PC-3 (cell line): ENCODE data around the gene DVL1. TPM values are rescaled to one million over a fixed set of nuclear protein-coding genes. Genes with fewer than 3 reads are reported as not detected.

Source experiments
- ATAC-seq: fragments of 200-7000 bp; cut with Tn5 transposase; 2 replicates; pipeline ENCODE4 v1.9.1; 2020; ENCODE audit warnings: mild to moderate bottlenecking, moderate library complexity
- BruUV-seq: library from RNA; stranded (reverse); fragments of 400-500 nt; replicated peaks from 2 replicates; lab custom pipeline; 2021; lab: Mats Ljungman, UMichigan
- CTCF ChIA-PET: fragments of 300-600 bp; sonication (Branson Sonifier 250); formaldehyde crosslinking; loops from one replicate; lab custom pipeline; 2022; ENCODE audit warnings: antibody characterized with exemption; lab: Charles Lee
- POLR2A ChIA-PET: fragments of 300-600 bp; sonication (Branson Sonifier 250); formaldehyde crosslinking; loops from one replicate; lab custom pipeline; 2022; ENCODE audit warnings: antibody characterized with exemption; ENCODE audit not compliant: unreplicated experiment; lab: Charles Lee
- DNase-seq: peaks from one replicate; pipeline ENCODE4 v3.0.0-alpha.2; 2015
- H2AFZ ChIP-seq: fragments of 300-600 bp; sonication (generic); 2 replicates; pipeline ENCODE4 v1.6.0; 2016; ENCODE audit warnings: antibody characterized with exemption, low read length
- H3F3A ChIP-seq: fragments of 300-600 bp; sonication (generic); one replicate; pipeline ENCODE4 v1.6.0; 2017; ENCODE audit warnings: antibody characterized with exemption, low read length, control low read depth, mild to moderate bottlenecking; ENCODE audit not compliant: unreplicated experiment
- H3K27ac ChIP-seq: fragments of 300-600 bp; sonication (generic); 2 replicates; pipeline ENCODE4 v1.5.1; 2016; ENCODE audit warnings: mild to moderate bottlenecking, low read length
- H3K27me3 ChIP-seq: fragments of 300-600 bp; sonication (generic); 2 replicates; pipeline ENCODE4 v1.6.1; 2016; ENCODE audit warnings: low read length, mixed read lengths
- H3K36me3 ChIP-seq: fragments of 300-600 bp; sonication (generic); 2 replicates; pipeline ENCODE4 v1.6.1; 2016; ENCODE audit warnings: low read depth, mixed run types, low read length, mixed read lengths
- H3K4me1 ChIP-seq: fragments of 300-600 bp; sonication (generic); 2 replicates; pipeline ENCODE4 v1.5.1; 2016; ENCODE audit warnings: low read length; ENCODE audit not compliant: insufficient read depth
- H3K4me2 ChIP-seq: fragments of 300-600 bp; sonication (generic); 2 replicates; pipeline ENCODE4 v1.6.0; 2016; ENCODE audit warnings: low read length
- H3K4me3 ChIP-seq: fragments of 300-600 bp; sonication (generic); 2 replicates; pipeline ENCODE4 v1.5.1; 2016; ENCODE audit warnings: mild to moderate bottlenecking, low read length, mixed read lengths
- H3K79me2 ChIP-seq: fragments of 300-600 bp; sonication (generic); 2 replicates; pipeline ENCODE4 v1.6.1; 2017; ENCODE audit warnings: low read length, mixed read lengths
- H3K9ac ChIP-seq: fragments of 300-600 bp; sonication (generic); 2 replicates; pipeline ENCODE4 v1.6.0; 2016; ENCODE audit warnings: mild to moderate bottlenecking, low read length
- H3K9me2 ChIP-seq: fragments of 300-600 bp; sonication (generic); replicated peaks from 2 replicates; pipeline ENCODE4 v1.6.1; 2016; ENCODE audit warnings: mixed run types, low read length, mixed read lengths
- H3K9me3 ChIP-seq: fragments of 300-600 bp; sonication (generic); 2 replicates; pipeline ENCODE4 v1.6.1; 2016; ENCODE audit warnings: low read length, mixed read lengths
- H4K20me1 ChIP-seq: fragments of 300-600 bp; sonication (generic); 2 replicates; pipeline ENCODE4 v1.6.1; 2016; ENCODE audit warnings: low read length, mixed read lengths
- CTCF ChIP-seq: fragments of 300-600 bp; sonication (generic); conservative IDR thresholded peaks from 2 replicates; pipeline ENCODE4 v1.5.1; 2017; ENCODE audit warnings: antibody characterized with exemption, low read depth, mild to moderate bottlenecking, low read length
- EZH2 ChIP-seq: fragments of 300-600 bp; sonication (generic); IDR thresholded peaks from one replicate; pipeline ENCODE4 v1.6.1; 2017; ENCODE audit warnings: antibody characterized with exemption, mild to moderate bottlenecking, low read length; ENCODE audit not compliant: unreplicated experiment
- EZH2phosphoT487 ChIP-seq: fragments of 300-600 bp; sonication (generic); IDR thresholded peaks from 2 replicates; pipeline ENCODE4 v1.6.1; 2018; ENCODE audit warnings: mild to moderate bottlenecking, antibody characterized with exemption, low read length, borderline replicate concordance
- intact Hi-C: fragments of 100-400 bp; cut with micrococcal nuclease; formaldehyde crosslinking; loops from 2 replicates; pipeline ENCODE4 v1.9.0; 2023
- total RNA-seq: library from RNA; depleted of rRNA; stranded (reverse); fragments of >200 nt; gene quantifications from 2 replicates; pipeline ENCODE4 v1.2.3, GENCODE V29; 2014

The DVL1 gene
- total RNA-seq, 1 experiment from 2014 or later, result 626 TPM

GRCh38 chr1:1377540-1378205, 28.5 kb upstream of the DVL1 start:
- H3K27me3 ChIP-seq, result no peaks in the 10 kb centered on the region
- intact Hi-C loops, result loop anchor here (2.0 kb wide), 1 partner anchor 21 kb away; the partner anchor contains the start of gene CCNL2
- TF ChIP-seq CTCF, result no peak
- no peak for TF ChIP-seq EZH2phosphoT487
- TF ChIP-seq EZH2, result no peak
- BruUV-seq, result no TSS peak
- no peaks in the 10 kb centered on the region for H4K20me1 ChIP-seq
- H3K4me3 ChIP-seq, result no peak overlapping the region
- peaks cover 9% of the 10 kb centered on the region for H3F3A ChIP-seq
- no peak overlapping the region for H2AFZ ChIP-seq
- H3K36me3 ChIP-seq, result peaks cover 13% of the 10 kb centered on the region; the same call in 1 of the 2 replicates
- ATAC-seq (no peak), DNase-seq (no peak)
- peaks cover 33% of the 10 kb centered on the region for H3K79me2 ChIP-seq
- no peak overlapping the region for H3K4me2 ChIP-seq
- no peaks in the 10 kb centered on the region for H3K9me2 ChIP-seq
- H3K9me3 ChIP-seq, result no peaks in the 10 kb centered on the region
- POLR2A ChIA-PET, result no interaction called here
- H3K4me1 ChIP-seq, result peaks cover 17% of the 10 kb centered on the region
- no peak overlapping the region for H3K27ac ChIP-seq
- CTCF ChIA-PET, result no interaction called here
- no peak overlapping the region for H3K9ac ChIP-seq

DNA sequence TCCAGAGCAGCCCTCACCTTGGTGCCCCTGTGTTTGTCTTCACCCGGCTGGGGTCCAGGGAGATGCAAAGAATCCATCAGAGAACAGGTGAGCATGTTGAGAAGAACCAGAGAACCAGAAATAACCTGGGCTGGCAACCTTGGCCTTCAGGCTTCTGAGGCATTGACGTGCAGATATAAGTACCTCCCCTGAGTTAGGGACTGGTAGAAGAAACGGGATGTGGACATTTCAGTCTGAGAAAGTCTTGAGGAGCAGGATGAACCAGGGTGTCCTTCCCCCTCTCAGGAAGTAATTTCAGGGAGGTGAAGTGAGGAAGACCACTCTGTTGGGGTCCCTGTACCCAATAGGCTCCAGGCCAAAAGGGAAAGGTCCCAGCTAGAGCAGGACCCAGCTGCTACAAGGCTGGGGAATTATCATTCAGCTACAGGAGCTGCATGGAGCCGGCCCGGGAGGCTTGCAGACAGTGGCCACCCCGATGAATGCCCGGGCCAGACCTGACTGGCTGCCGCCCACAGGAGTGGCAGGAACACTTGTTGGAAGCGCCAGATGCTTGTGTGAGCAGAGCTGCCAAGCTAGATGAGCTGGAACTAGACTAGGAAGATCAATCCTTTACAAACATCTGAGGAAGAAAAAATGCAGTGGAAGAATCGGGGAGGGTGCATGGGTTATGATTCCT, 27.5 kb upstream of the DVL1 start:
- Histone ChIP-seq H3K79me2 (peaks cover 31% of the 10 kb centered on the region), H3K9me2 (no peaks in the 10 kb centered on the region), H3K27me3 (no peaks in the 10 kb centered on the region), H3K4me2 (0 out of 2 replicates have a peak overlapping the region, but pooled peaks have one; percentile 73), H3F3A (peaks cover 9% of the 10 kb centered on the region), H3K9me3 (no peaks in the 10 kb centered on the region), H2AFZ (no peak overlapping the region), H3K27ac (no peak overlapping the region), H3K4me1 (peaks cover 20% of the 10 kb centered on the region), H3K36me3 (peaks cover 10% of the 10 kb centered on the region; the same call in 1 of the 2 replicates), H4K20me1 (no peaks in the 10 kb centered on the region), H3K9ac (no peak overlapping the region), H3K4me3 (no peak overlapping the region)
- no TSS peak for BruUV-seq
- DNase-seq, result no peak
- intact Hi-C loops, result loop anchor here (2.0 kb wide), 1 partner anchor 22 kb away; the partner anchor contains the start of gene CCNL2
- ChIA-PET CTCF (interaction anchor here (1.0 kb wide), 1 partner anchor 22 kb away, joined by 3 read pairs; the partner anchor contains the start of gene CCNL2), POLR2A (no interaction called here)
- no peak for ATAC-seq
- TF ChIP-seq EZH2phosphoT487 (no peak), CTCF (peak; percentile 6; the same call in 1 of the 2 replicates), EZH2 (no peak)
